GM19239 (cell line): Measurements from ENCODE around the gene SRMS.
"Not testable (repeated sequence)": the region's sequence is repeated elsewhere in the genome, so short reads cannot be mapped to it uniquely, and the experiment has no call there.

Experiments used
- DNase-seq: peaks from one replicate; pipeline ENCODE4 v3.0.0; 2011; ENCODE audit warnings: low spot score; ENCODE audit not compliant: insufficient read length
- FAIRE-seq: peaks from 2 replicates; lab custom pipeline; 2011; peaks lifted over from hg19 to GRCh38; lab: Jason Lieb, UNC

The SRMS gene

DNA sequence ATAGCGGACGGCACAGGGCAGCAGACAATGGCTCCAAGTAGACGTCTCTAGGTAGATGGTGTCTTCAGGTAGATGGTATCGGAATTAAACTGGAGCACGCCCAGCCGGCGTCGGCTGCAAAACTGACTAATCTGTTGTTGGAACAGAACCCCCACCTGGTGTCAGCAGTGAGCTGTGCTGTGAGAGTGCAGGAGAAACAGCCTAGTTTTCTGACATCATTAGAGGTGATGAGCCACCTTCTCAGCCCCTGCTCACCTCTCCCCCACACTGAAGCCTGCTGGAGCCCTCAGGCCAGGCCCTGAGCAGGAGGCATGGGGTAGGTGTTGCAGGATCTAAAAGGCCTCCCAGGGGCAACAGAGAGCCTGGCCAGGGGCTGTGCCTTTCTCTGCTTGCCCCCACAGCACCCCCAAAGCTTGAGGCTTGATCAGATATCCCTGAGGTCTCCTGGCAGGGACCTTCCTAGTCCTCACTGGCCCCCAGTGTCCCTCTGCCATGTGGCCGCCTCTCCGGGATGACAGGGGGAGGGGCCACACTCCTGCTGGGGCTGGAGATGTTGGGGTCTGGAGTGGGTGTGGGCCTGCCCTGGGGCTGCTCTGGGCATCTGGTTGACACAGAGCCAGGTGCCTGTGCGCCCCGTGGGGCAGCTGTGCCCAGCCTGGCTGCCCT is 33.4 kb upstream of the SRMS start:
- FAIRE-seq (no peak), DNase-seq (no peak)

DNA sequence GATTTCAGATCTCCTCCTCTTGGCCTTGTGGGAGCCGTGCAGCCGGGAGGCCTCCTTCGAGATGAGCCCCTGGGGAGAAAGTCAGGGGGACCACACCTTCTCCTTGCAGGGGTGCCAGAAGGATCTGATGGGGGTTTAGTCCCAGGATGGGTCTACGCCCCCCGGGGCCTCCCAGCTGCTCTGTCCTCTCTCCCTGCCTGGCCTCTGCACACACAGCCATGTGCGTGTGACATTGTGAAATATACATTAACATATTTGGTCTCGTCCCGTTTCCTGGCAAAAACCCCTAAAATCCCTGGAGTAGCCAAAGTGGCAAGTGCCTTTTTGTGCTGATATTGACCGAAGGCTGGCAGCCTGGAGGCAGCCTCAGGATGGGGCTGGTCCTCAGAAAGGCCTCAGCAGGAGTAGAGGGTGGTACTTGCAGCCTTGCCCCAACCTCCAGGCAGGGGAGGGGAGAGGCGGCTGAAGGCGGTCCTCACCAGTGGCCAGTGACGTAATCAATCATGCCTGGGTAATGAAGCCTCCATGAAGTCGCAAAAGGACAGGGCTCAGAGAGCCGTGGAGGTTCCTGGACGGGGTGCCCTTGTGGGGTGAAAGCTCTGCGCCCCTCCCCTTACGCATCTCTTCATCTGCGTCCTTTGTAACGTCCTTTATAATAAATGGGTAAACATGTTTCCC is 31.6 kb upstream of the SRMS start:
- DNase-seq = no peak
- FAIRE-seq = no peak

DNA sequence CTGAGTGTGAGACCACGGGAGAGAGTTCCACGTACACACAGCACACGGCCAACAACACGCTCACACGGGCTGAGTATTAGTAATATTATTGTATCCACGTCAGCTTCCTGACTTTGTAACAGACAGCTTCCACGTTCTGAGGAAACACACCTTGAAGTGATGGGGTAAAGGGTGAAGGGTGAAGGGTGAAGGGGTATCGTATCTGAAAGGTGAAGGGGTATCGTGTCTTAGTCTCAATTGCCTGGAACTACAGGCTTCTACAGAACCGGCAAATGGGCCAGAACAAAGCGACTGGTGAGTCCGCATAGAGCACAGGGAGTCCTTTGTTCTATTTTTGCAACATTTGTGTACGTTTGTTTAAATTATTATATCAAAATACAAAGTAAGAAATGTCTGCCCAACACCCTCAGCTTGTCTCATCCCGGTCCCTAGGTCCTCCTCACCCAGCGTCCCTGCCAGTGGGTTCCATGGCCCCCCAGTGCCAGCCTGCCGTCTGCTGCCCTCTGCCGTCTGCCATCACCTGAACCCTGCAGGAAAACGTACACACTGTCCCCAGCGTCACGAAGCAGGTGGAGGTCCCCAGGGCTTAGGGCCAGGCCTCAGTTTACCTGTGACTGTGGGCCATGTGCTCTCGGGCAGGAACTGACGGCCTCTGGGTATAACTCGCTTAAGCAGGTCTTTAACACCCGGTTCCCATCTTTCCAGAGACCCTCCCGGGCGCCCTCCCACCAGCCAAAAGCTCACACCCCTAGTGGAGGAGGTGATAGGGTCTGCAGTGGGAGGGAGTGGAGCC is 30.9 kb upstream of the SRMS start:
- FAIRE-seq (no peak), DNase-seq (no peak)

DNA sequence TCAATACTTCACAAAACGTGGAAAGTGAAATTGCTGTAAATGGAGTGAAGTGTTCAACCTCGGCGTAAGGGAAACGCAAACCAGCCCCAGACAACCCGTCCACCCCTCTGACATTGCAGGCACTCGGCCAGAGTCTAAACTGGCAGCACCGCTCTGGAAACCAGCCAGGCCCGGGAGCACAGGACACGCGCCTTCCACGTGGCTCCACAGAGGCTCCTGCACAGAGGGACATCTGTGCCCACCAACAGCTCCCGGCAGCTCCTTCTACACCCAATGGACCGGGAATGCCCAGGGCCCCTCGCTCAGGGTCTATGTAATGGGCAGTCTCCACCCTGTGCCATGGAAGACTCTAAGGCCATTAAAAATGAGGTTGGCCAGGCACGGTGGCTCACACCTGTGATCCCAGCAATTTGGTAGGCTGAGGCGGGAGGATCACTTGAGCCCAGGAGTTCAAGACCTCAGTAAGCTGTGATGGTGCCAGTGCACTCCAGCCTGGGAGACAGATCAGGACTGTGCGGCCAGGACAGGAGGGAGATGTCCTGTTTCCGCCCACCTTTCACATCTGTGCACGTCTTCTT is 29.9 kb upstream of the SRMS start:
- no peak for FAIRE-seq
- DNase-seq = no peak

- FAIRE-seq (no peak), DNase-seq (no peak)
Measured at GRCh38 chr20:63576311-63576710, 28.8 kb upstream of the SRMS start.

DNA sequence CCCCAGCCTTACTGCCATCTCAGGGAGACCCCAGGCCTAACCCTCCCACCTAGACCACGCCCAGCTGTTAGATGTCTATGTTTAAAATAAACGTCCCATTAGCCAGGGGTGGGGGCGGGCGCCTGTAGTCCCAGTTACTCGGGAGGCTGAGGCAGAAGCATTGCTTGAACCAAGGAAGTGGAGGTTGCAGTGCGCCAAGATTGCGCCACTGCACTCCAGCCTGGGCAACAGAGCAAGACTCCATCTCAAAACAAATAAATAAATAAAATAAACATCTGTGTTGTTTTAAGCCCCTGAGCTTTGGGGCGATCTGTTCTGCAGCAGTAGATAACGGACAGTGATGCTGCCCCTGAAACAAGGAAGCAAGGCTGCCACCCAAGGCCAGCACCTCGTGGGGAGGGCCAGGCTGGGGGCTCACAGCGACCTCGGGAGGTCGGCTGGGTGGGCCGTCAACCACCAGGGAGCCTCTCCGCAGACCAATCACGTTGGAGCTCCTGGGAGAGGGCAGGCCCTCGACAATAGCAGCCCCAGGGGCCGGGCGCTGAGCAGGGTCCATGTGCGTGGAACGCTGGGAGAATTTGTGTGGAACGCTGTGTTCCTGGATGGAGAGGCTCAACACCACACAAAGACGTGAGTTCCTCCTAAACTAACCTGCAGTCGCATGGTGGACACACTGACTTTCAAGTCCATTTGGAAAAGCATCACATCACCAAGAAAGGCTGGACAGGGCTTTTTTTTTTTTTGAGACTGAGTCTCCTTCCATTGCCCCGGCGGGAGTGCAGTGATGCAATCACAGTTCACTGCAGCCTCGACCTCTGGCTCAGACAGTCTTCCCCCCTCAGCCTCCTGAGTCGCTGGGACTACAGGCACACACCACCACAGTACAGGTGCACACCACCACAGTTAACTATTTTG is 27.5 kb upstream of the SRMS start:
- DNase-seq = no peak
- FAIRE-seq = no peak

DNA sequence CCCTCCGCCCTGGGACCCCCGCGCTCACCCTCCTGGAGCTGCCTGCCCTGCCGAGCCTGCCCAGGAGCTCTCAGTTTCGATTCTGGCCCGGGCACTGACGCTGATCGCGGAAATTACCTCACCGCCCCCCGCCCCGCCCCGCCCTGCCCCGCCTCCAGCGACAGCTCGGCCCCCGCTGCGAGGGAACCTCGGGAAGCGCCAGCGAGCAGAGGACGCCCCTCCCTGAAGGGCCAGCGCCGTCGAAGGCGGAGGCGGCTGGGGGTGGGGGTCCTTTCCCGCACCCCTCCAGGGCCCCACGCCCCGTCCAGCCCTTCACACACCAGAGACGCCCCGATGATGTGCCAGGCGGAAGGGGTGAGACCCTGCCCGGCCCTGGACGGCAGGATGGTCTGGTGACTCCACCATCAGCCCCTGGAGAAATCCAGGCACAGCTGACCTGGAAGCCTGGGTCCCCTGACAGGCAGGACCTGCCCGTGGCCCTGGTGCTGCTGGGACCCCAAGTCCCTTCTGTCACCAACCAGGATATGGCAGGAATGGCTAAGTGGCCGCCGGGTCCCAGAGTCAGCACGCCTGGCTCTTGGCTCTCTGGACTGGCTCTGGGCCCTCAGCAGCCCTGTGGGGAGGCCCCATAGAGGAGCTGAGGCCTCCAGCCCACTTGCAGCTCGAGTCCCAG is 26.7 kb upstream of the SRMS start, which contains the start of gene HELZ2:
TSS of gene HELZ2 (minus strand) at position 84 of the 673 bp plus-strand sequence. CDS start 1,854 bp downstream, outside the sequence.
- no peak for FAIRE-seq

GRCh38 chr20:63573647-63574131 is 26.1 kb upstream of the SRMS start:
- no peak for DNase-seq
- no peak for FAIRE-seq

More for the DNA sequence above, 26.7 kb upstream of the SRMS start, which contains the start of gene HELZ2:
- DNase-seq = peak; percentile 91

DNA sequence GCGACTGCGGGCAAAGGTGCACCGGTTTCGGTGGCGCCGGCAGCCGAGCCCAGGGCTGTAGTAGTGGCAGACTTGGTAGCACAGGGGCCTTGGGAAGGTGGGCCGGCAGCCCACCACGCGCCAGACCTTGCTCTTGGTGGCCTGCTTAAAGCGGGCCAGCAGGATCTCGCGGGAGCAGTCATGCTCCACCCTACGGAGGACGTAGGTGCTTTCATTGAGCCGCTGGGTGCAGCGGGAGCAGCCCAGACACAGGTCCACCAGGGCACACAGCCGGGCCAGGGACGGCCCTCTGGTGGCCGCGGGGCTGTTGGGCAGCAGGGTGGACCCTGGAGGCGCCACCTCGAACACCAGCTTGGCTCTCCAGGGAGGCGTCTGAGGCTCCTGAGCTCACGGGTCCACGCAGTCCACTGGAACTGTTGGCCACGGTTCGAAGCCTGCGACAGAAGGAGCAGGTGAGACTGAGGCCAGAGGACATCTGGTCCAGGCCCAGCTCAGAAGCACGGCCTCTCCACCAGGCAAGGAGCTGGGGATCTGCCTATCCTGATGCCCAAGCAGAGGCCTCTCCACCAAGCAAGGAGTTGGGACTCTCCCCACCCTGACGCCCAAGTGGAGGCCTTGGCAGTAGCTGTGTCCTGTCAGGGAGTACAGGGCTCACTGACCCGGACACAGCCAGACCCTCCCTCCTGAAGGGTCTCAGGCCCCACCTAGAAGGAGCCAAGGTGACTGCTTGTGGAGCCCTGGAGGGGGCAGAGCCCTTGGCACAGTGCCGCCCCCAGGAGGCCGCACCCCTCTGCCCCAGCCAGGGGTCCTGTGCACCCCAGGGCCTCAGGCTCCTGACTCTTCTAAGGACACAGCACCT is 25.5 kb upstream of the SRMS start:
- no peak for FAIRE-seq
- no peak for DNase-seq

DNA sequence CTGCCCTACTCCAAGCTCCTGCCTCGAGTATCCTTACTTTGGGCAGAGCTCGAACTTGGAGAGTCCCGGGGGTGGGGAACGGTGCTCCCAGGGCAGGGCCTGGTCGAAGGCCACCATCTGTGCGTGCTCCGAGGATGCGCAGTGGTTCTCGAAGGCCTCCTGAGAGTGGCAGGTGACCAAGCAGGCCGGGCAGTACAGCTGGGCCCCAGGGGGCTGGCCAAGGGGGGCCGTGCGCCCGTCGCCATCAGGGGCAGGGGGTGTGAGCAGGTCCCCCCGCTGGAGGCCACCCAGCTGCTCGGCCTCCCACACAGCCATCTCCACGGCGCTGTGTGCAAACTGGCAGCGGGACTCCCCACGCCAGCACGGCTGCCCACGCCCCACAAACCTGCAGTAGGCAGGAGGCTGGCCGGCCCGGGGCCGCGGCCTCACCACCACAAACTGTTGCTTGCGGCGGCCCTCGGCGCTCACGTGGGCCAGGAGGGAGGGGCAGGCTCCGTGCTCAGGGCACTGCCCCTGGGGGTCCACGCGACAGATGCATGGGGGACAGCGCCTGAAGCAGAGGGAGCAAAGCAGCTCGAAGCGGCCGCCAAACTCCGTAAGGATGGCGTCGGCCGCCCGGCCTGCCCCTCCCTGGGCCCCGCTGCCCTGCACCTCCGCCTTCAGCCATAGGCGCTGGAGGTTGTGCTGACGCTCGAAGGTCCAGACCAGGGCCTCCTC is 24.7 kb upstream of the SRMS start:
- no peak for FAIRE-seq
- DNase-seq = no peak

- not testable (repeated sequence) for DNase-seq, FAIRE-seq
Measured at GRCh38 chr20:63571087-63571478, 23.5 kb upstream of the SRMS start.

GRCh38 chr20:63570281-63571086 is 22.9 kb upstream of the SRMS start:
- DNase-seq (no peak), FAIRE-seq (no peak)

DNA sequence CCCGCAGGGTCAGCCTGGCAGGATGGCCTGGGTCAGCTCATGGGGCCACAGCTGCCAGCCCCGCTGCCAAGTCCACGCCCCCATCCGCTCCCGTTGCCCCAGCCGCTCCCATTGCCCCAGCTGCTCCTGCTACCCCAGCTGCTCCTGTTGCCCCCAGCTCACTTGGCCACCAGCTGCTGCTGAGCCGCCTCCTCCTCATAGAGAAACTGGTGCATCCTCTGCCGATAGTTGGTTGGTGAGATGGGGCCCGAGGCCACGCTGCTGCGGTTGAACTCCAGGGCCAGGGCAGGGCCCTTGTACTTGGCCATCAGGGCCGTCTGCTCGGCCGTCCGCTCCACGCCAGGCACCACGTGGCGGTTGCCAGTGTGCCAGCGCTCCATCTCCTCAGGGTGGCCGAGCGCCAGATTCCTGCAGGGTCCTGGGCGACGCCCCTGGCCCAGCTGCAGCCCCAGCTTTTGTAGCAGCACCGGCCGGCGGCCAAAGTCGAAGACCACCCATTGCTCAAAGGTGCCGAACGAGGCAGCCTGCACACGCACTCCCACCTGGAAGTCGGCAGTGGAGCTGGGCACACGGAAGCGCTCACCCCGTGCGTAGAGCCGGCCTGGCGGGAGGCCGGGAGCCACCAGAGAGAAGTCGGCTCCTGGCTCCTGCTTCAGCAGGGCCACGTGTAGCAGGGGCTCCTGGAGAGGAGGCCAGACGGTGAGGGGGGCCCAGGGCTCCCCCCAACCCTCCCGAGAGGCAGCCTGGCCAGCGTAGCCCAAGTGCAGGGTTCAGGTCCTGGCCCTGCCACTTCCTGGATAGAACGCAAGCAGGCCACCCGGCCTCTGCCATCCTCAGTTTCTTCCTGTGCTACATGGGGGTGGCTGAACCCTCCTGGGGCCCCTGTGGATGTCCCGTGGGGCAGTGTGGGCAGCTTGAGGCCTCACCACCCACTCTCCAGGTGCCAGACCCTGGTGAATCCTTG is 21.7 kb upstream of the SRMS start:
- no peak for FAIRE-seq
- DNase-seq = no peak

DNA sequence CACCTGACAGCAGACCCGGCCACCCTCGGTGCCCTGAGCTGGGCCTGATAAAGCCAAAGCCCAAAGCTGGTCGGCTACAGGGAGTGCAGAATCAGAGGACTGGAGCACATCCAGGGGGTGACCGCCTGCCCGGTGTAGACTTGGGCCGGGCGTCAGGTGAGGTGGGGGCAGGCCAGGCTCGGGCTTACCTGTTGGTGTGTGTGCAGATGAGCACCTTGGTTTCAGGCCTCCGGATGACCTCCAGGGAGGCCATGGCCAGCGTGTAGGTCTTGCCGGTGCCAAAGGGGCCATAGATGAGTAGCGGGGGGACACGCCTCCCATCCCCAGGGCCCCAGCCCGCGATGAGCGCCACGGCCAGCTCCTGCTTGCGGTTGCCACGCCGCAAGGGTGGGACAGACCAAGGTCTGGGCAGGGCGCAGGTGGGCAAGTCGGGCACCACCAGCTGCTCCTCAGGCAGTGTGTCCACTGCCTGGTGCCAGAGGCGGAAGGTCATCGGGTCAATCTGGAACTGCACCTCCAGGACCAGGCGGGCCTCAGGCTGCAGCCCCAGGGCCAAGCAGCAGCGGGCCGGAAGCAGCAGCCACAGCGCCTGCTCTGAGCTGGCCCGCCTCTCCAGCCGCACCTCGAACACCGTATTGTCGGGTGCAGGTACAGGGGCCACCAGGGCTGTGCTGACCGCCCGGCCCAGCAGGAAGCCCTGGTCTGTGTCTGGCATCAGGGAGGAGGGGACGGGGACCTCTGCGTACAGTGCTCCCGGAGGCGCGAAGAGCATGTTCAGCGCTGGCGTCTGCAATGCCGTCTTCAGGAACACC is 20.8 kb upstream of the SRMS start:
- DNase-seq (no peak), FAIRE-seq (no peak)
